HG03139 (cell line): ENCODE data around the gene IFI44L.

ENCODE experiments used
- ATAC-seq: cut with Tn5 transposase; IDR thresholded peaks from one replicate; pipeline ENCODE4 v1.9.1; 2021; ENCODE audit not compliant: unreplicated experiment

Gene IFI44L

GRCh38 chr1:78687315-78687714 lies 67.1 kb downstream of the IFI44L start:
- no peak for ATAC-seq

- ATAC-seq = no peak
Observed at GRCh38 chr1:78687914-78688313, 67.7 kb downstream of the IFI44L start.

DNA sequence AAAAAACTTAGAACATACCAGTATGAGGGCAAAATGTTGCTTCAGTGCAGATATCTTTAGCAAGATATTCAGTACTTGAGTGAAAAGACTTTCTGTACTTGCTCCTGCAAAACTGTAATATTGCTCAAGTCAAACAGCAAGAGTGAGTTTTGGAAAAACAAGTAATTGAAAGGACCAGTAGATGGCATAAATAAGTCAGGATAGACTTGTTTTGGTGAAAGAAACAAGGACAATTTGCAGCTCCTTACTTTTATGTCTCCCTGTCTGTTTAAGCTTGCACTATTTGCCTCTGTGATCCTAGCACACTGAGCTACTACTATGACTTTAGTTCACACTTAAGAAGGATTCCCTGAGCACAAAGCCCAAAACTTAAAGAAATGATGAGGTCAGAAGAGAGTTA lies 68.4 kb downstream of the IFI44L start:
- ATAC-seq = no peak

DNA sequence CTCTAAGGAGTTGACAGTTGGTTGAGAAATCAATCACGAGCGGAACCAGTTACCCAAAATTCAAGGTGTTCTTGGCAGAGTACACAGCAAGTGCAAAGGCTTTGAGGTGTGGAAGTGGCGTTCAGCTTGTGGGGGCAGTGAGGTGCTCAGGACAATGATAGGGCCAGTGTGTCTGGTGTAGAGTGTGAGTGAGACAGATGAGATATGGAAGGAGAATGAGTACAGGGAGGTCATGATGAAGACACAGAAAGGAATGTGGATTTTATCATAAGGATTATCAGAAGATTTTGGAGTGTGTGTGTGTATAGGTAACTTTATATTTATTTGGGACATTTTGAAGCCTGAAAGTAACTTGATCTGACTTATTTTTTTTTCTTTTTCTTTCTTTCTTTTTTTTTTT lies 70.3 kb downstream of the IFI44L start:
- ATAC-seq = no peak

GRCh38 chr1:78691995-78692747 lies 71.9 kb downstream of the IFI44L start:
- no peak for ATAC-seq
